ENCODE measurements around the gene KIAA1328.

DNA sequence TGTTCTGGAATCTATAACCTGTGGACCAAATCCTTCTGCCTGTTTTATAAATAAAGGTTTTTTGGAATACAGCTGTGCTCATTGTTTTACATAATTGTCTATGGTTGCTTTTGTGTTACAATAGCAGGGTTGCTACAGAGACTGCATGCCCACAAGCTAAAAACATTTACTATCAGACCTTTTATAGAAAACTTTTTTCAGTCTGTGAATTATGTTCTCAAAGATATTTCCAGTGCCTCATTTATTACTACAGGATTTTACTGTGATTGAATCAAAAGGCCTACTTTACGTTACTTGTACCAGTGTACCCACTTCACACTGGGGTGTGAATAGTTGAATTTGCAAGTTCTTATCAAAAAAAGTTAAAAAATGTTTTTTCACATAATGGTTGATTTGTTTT, 7.0 kb downstream of the KIAA1328 start:
- TF ChIP-seq, protein P1, sequence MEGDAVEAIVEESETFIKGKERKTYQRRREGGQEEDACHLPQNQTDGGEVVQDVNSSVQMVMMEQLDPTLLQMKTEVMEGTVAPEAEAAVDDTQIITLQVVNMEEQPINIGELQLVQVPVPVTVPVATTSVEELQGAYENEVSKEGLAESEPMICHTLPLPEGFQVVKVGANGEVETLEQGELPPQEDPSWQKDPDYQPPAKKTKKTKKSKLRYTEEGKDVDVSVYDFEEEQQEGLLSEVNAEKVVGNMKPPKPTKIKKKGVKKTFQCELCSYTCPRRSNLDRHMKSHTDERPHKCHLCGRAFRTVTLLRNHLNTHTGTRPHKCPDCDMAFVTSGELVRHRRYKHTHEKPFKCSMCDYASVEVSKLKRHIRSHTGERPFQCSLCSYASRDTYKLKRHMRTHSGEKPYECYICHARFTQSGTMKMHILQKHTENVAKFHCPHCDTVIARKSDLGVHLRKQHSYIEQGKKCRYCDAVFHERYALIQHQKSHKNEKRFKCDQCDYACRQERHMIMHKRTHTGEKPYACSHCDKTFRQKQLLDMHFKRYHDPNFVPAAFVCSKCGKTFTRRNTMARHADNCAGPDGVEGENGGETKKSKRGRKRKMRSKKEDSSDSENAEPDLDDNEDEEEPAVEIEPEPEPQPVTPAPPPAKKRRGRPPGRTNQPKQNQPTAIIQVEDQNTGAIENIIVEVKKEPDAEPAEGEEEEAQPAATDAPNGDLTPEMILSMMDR (IDR thresholded peaks at IDR 0.05) = no peak
- no peak for TF ChIP-seq POLR2A (IDR thresholded peaks at IDR 0.05)

All from esophagus squamous epithelium (tissue), 4 donors.